HG02623 (cell line): Measurements from ENCODE around the gene TNNT3.
"Not testable (repeated sequence)": the region's sequence is repeated elsewhere in the genome, so short reads cannot be mapped to it uniquely, and the experiment has no call there.

Source experiments
- ATAC-seq: cut with Tn5 transposase; IDR thresholded peaks from one replicate; pipeline ENCODE4 v1.9.1; 2021; ENCODE audit warnings: moderate library complexity; ENCODE audit not compliant: unreplicated experiment

Gene TNNT3

GRCh38 chr11:1931341-1932104 is 12.0 kb downstream of the TNNT3 start:
- no peak for ATAC-seq

DNA sequence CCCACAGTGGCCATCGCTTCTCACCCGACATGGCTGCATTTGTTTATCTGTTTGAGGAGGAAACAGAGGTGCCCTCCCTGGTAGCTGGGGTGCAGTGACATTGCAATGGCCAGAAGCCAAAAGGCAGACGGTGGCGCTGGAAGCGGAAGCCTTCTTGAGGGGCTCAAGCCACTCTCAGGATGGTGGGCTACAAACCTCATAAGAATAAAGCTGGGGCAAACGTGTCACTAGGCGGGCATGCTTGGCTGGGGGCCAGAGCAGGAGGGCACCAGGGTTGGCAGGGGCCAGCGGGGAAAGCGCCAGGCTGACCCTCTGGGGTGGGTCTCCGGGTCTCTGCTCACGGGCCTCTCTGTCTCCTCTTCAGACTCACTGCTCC is 12.6 kb downstream of the TNNT3 start:
- ATAC-seq: no peak

DNA sequence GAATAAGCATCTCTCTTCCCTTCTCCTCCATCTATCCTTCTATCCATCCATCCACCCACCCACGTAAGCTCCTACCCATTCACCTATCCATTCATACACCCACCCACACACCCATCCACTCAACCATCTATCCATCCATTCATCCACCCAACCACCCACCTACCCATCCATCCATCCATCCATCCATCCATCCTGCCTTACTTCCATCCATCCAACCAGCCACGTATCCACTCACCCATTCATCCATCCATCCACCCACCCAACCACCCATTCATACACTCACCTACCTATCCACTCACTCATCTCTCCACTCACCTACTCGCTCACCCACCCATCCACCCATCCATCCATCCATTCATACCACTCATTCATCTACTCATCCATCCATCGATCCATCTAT is 13.2 kb downstream of the TNNT3 start:
- ATAC-seq: no peak

DNA sequence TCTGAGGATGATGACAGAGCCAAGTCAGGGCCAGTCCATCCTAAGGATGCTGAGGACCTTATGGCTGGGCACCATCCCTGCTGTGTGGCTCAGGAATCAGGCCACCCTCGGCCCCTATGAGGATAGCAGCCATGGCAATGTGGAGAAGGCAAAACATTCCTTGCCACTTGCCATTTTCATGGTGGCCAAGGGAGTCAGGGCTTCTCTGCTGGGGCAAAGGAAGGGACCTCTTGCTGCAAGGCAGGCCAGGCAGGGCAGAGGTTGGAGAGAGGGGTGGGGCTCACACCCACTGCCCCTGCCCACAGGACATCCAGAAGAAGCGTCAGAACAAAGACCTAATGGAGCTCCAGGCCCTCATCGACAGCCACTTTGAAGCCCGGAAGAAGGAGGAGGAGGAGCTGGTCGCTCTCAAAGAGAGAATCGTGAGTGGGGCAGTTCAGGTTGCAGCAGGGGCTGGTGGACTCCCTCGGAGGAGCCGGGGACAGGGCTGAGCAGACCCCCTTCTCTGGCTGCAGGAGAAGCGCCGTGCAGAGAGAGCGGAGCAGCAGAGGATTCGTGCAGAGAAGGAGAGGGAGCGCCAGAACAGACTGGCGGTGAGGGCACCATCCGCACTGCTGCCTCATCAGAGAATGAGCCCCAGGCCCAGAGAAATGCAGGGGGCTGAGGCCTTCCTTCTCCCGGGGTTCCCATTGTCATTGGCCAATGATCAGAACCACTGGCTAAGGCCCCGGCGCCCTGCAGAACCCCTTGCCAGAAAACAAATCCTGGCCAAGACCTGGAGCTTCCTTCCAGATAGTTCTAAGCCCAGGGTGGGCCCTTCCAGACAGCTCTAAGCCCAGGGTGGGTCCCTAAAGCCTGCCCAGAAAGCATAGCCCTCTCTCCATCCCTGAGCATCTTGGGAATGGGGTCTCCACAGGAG is 14.2 kb downstream of the TNNT3 start:
- no peak for ATAC-seq

DNA sequence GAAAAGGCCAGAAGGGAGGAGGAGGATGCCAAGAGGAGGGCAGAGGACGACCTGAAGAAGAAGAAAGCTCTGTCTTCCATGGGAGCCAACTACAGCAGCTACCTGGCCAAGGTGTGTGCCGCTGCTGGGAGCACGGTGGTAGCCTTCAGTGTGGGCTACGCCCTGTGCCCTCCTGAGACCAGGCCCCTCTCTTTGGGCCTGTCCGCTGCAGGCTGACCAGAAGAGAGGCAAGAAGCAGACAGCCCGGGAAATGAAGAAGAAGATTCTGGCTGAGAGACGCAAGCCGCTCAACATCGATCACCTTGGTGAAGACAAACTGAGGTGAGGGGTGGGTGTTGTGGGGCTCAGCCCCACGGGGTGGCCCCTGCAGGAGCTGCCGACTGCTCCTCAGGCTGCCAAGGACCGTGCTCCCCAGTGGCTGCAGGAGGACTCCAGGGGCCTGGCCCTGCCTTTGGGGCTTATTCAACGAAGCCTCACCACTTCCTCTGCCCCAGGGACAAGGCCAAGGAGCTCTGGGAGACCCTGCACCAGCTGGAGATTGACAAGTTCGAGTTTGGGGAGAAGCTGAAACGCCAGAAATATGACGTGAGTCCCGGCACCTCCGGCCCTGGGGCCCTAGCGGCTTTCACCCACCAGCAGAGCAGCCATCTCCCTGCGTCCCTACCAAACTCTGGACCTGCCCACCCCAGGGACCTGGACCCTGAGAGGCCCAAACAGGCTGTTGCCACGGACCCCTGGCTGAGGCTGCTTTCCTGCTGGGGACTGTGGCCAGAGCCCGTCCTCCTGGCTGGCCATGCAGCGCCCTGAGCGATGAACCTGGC is 15.0 kb downstream of the TNNT3 start:
- no peak for ATAC-seq

GRCh38 chr11:1935156-1936071 is 15.9 kb downstream of the TNNT3 start:
- ATAC-seq: no peak

GRCh38 chr11:1936072-1936780 is 16.7 kb downstream of the TNNT3 start:
- ATAC-seq: no peak

DNA sequence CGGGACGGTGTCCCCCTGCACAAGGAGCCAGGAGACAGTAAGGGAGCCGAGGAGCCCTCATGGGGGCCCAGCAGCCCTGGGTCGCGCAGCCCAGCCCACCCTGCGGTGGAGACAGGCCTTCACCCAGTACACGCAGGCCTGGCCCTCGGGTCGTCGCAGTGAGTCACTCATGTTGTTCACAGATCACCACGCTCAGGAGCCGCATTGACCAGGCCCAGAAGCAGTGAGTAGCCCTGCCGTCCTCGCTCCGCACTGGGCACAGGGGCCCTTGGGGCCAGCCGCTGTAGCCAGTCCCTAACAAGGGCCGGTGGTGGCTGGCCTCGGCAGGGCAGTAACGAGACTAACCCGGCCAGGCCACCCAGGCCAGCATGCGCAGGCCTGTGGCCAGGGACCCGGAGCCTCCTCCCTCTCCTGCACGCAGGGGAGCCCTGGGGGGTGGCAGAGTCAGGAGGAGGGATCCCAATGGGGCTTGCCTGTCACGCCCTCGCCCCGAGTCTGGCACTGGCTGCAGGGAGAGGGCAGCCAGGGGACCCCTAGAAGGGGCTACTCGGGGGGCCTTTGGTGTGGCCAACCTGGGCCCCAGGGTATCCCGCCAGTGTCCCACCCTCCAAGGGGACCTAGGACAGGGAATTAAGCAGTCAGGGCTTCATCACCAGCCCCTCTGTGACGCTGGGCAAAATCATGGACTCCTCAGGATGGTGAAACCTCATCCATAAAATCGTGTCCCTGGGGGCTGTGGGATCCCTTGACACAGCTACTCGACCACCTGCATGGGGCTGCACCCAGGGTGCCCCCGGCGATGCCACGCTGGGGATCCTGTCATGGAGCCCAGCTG is 17.5 kb downstream of the TNNT3 start:
- no peak for ATAC-seq

- ATAC-seq: no peak
Measured at GRCh38 chr11:1937616-1938342, 18.3 kb downstream of the TNNT3 start.

DNA sequence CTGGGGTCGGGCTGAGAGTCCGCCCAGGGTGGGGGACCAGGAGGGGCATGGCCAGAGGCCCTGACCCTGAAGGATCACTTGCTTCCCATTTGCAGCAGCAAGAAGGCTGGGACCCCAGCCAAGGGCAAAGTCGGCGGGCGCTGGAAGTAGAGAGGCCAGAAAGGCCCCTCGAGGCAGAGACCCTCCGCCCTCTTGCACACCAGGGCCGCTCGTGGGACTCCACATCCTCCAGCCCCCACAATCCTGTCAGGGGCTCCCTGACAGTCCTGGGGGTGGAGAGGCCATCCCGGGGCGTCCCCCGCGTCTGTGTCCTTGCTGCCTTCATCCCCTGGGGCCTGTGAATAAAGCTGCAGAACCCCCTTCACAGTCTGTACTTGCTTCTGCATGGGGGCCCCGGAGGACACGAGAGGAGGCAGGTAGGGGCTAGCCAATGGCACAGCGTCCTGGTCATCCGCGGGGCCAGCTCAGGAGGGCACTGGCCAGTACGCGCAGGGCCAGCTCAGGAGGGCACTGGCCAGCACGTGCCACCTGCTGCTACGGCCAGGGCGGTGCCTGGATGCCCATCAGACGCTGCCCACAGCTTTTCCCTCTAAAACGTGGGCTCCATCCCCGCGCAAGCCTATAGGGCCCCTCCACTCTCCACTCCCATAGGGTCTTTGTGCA is 19.0 kb downstream of the TNNT3 start:
- no peak for ATAC-seq

DNA sequence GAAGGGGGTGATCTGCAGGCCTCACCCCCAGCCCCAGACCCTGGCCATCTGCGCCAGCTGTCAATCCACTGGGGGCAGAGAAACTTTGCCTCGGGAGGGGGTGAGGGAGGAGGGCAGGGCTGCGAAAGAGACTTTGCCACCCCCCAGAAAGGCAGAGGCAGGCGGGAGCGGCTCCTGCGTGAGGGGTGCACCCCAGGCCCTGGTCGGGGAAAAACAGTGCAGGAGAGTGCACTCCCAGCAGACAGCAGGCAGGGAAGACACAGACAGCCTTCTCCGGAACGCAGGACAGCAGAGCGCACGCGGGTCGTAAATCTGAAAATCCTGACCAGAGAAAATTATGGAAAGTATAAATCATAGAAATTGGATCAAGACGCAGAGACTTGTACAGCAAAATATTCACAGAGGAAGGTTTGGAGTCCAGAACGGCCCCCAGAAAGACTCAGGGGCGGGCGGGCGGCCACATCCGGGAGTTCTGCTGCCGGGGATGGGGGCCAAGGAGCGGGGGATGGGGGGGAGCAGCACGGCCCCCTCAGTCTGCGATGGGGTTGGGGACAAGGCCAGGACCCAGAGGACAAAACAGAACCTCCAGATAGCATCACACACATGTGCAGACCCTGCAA is 19.6 kb downstream of the TNNT3 start:
- ATAC-seq: no peak

DNA sequence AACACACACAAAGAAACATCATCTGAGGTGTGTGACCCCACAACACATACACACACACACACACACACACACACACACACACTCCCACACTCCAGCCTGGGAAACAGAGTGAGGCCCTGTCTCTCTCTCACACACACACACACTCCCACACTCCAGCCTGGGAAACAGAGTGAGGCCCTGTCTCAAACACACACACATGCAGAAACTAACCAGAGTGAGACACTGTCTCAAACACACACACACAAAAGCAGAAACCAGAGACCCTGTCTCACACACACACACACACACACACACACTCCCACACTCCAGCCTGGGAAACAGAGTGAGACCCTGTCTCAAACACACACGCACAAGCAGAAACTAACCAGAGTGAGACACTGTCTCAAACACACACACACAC is 20.3 kb downstream of the TNNT3 start:
- ATAC-seq: not testable (repeated sequence)

DNA sequence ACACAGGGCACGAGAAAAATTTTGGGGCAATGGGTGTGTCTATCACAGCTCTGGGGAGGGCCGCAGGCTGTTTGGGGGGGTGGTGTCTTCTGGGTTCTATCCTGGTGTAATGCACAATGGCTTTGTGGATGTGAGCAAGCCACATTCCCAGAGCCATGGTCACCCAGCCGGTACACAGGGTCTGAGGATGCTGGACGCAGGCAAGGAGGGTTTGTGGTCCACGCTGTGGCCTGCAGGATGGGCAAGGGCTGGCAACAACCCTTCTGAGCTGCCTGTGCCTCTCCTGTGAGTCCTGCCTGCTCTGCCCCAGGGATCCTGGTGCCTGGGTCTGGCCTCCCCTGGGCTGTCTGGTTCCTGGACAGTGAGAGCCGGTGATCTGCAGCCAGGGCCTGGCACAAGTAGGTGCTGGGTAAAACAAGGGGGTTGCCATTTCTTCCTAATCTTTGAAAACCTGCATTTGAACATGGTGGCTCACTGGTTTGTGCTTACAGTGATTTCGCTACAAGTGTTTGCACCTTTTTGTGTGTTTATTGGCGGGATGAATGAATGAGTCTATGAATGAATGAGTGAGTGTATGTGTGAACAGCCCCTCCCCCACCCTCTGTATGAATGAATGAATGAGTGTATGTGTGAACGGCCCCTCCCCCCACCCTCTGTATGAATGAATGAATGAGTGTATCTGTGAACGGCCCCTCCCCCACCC is 23.2 kb downstream of the TNNT3 start:
- no peak for ATAC-seq

- ATAC-seq: no peak
Measured at GRCh38 chr11:1943576-1943975, 24.1 kb downstream of the TNNT3 start.

DNA sequence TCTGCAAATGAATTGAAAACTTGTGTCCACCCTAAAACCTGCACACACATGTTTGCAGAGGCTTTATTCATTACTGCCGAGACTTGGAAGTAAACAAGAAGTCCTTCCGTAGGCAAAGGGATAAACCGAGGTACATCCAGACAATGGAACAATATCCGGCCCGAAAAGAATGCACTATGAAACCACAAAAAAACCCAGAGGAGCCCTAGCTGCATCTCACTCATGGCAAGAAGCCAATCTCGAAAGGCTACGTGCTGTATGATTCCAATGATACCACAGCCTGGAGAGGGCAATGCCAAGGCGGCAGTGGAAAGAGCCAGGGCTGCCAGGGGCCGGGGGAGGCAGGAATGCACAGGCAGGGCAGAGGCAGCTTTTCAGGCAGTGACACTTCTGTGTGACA is 24.5 kb downstream of the TNNT3 start:
- ATAC-seq: no peak

DNA sequence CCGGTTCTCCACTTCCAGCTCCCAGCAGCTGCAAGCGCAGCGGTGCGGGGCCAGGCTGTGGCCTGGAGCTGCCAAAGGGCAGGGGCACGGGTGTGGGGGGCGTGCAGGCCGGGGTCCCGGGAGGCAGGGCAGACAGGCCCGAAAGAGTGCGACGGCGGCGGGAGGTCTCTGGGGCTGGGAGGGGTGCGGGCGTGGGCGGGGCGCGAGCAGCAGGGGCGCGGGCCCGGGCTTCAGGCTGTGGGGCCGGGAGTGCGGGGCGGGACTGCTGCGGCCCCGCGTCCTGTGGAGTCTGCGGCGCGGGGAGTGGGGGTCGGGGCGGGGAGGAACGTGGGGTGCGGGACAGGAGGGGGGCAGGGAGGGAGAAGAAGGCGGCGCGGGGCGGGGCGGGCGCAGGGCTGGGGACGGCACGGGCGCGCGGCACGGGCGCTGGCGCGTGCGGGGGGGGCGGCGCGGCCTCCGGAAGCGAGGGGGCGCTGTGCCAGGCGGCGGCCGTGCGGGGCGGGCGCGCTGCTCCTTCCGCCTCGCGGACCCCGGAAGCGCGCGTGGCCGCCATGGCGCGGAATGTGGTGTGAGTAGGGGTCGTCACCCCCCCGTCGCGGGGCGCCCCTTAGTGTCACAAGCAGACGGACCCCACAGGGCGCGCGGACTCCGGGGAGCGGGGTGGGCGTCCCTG is 27.4 kb downstream of the TNNT3 start, which contains the start of gene MRPL23:
Gene MRPL23, plus strand, starts transcription at position 521 of the 673 bp plus-strand sequence. Its CDS starts 31 bp downstream, at position 552.
- peak; percentile 59 for ATAC-seq
